Measurements from ENCODE around the gene UGDH.

- TF ChIP-seq, protein P1, sequence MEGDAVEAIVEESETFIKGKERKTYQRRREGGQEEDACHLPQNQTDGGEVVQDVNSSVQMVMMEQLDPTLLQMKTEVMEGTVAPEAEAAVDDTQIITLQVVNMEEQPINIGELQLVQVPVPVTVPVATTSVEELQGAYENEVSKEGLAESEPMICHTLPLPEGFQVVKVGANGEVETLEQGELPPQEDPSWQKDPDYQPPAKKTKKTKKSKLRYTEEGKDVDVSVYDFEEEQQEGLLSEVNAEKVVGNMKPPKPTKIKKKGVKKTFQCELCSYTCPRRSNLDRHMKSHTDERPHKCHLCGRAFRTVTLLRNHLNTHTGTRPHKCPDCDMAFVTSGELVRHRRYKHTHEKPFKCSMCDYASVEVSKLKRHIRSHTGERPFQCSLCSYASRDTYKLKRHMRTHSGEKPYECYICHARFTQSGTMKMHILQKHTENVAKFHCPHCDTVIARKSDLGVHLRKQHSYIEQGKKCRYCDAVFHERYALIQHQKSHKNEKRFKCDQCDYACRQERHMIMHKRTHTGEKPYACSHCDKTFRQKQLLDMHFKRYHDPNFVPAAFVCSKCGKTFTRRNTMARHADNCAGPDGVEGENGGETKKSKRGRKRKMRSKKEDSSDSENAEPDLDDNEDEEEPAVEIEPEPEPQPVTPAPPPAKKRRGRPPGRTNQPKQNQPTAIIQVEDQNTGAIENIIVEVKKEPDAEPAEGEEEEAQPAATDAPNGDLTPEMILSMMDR (conservative IDR thresholded peaks at IDR 0.05; ENCODE audit: low read depth, low read length): no peak
- no peak for TF ChIP-seq EZH2 (IDR thresholded peaks at IDR 0.05; ENCODE audit: low read length, unreplicated experiment)
- TF ChIP-seq EZH2phosphoT487 (IDR thresholded peaks at IDR 0.05; ENCODE audit: borderline replicate concordance, low read length): no peak
These were observed 36.2 kb upstream of the UGDH start for GRCh38 chr4:39563346-39563847.

All from PC-3 (cell line).